Epithelial cell of proximal tubule (primary cell): ENCODE measurements around the gene TRIM54. TPM values are rescaled to one million over a fixed set of nuclear protein-coding genes. Genes with fewer than 3 reads are reported as not detected.
A peak's percentile ranks its signal among the peaks of the same experiment; 100 is the strongest.

Experiments
- DNase-seq: peaks from one replicate; pipeline ENCODE4 v3.0.0-alpha.2; 2011; ENCODE audit warnings: low read depth
- H3K4me3 ChIP-seq: 2 replicates; pipeline ENCODE4 v1.5.1; 2011; ENCODE audit warnings: low read depth, mild to moderate bottlenecking, low read length
- total RNA-seq: library from RNA; depleted of rRNA; stranded (reverse); fragments of >200 nt; gene quantifications from 2 replicates; pipeline ENCODE4 v1.2.3, GENCODE V29; 2015
- TF ChIP-seq, protein P1 (sequence below): conservative IDR thresholded peaks from 2 replicates; pipeline ENCODE4 v1.5.1; 2012; ENCODE audit warnings: low read depth, mild to moderate bottlenecking, low read length

Gene TRIM54
- total RNA-seq, 1 donor from 2014 or later: 1.5 TPM

DNA sequence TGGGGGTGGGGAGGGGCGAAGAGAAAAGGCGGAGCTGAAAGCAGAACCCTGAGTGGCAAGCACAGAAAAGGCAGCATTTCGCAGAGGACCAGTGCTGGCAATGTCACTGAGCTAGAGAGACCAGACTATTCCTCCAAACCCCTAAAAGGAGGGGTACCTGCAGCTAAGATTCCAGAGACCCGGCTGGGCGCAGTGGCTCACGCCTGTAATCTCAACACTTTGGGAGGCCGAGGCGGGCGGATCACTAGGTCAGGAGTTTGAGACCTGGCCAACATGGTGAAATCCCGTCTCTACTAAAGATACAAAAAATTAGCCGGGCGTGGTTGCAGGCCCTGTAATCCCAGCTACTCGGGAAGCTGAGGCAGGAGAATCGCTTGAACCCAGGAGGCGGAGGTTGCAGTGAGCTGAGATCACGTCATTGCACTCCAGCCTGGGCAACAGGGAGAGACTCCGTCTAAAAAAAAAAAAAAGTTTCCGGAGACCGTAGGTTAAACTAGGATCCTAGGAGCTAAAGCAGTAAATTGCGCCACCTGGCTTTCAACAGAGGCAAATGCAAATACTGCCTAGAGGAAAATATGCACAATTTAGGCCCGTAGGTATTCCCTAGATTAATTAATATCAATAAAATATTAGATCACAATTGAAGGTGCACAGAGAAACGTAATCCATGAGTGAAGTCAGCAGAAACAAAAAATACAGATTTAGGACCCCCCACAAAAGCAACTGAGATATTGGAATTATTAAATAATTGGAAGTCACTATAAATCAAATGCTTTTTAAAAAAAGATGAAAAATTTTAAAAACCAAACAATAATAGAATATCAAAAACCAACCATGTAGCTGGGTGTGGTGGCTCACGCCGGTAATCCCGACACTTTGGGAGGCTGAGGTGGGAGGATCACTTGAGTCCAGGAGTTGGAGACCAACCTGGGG, 21.1 kb downstream of the TRIM54 start:
- TF ChIP-seq, protein P1, sequence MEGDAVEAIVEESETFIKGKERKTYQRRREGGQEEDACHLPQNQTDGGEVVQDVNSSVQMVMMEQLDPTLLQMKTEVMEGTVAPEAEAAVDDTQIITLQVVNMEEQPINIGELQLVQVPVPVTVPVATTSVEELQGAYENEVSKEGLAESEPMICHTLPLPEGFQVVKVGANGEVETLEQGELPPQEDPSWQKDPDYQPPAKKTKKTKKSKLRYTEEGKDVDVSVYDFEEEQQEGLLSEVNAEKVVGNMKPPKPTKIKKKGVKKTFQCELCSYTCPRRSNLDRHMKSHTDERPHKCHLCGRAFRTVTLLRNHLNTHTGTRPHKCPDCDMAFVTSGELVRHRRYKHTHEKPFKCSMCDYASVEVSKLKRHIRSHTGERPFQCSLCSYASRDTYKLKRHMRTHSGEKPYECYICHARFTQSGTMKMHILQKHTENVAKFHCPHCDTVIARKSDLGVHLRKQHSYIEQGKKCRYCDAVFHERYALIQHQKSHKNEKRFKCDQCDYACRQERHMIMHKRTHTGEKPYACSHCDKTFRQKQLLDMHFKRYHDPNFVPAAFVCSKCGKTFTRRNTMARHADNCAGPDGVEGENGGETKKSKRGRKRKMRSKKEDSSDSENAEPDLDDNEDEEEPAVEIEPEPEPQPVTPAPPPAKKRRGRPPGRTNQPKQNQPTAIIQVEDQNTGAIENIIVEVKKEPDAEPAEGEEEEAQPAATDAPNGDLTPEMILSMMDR: peak; percentile 87
- no peak for DNase-seq
- H3K4me3 ChIP-seq: peak overlapping the region; percentile 17

DNA sequence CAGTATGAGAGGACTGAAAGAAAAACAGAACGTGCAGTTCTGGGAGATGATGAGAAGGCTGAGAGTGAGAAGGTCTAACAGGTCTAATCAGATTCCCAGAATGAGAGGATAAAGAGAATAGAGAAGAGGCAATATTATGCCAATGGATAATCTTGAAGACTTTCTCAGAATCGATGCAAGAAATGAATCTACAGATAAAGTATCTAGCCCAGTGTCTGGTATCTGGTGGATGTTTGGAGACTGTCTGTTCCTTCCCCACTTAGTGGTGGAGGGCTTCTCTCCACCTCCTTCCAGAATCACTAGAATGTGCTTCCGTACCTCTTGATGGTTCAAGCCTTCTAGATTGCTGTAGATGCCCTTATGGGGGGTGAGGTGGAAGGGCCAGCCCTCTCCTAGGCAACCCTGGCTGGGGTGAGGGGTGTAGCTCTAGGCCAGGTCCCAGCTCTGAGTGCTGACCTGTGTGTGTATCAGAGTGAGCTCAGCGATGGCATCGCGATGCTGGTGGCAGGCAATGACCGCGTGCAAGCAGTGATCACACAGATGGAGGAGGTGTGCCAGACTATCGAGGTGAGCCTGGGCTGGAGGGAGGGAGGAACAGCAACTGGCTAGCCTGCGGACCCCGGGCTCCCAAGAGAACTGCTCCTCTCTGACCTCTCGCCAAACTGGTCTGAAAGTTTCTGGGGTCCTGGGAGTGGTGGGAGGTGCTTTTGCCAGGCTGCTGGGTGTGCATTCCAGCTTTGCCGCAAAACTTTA, 22.4 kb downstream of the TRIM54 start:
- no peak for DNase-seq
- H3K4me3 ChIP-seq: no peak overlapping the region
- TF ChIP-seq, protein P1: no peak

GRCh38 chr2:27305516-27305915, 23.3 kb downstream of the TRIM54 start:
- DNase-seq: no peak
- TF ChIP-seq, protein P1: no peak
- H3K4me3 ChIP-seq: no peak overlapping the region

- DNase-seq: no peak
- TF ChIP-seq, protein P1: no peak
- peak overlapping the region; percentile 21 for H3K4me3 ChIP-seq
Observed at GRCh38 chr2:27306136-27306535, 23.9 kb downstream of the TRIM54 start.

- DNase-seq: no peak
- peak overlapping the region; percentile 21 for H3K4me3 ChIP-seq
- TF ChIP-seq, protein P1: peak; percentile 10
Observed at GRCh38 chr2:27306573-27307286, 24.5 kb downstream of the TRIM54 start.

DNA sequence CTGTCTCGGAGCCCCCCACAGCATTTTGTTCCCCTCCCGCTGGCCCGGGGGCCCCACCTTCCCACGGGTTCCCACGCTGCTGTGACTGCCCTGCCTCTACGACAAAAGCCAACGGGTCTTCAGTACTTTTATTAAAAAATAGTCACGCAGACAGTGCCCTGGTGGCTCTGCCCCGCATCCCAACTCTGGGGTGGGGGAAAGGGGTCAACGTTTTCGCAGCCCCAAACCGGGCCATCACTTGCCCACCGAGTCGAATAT, 25.0 kb downstream of the TRIM54 start:
- TF ChIP-seq, protein P1: no peak
- no peak overlapping the region for H3K4me3 ChIP-seq
- DNase-seq: no peak
